ENCODE data around the gene OR11A1.

- TF ChIP-seq SMC3 (IDR thresholded peaks at IDR 0.05; ENCODE audit: low read depth, low read length) (no peak), ZBTB33 (IDR thresholded peaks at IDR 0.05; ENCODE audit: borderline replicate concordance, low read depth) (no peak), CTCF (IDR thresholded peaks at IDR 0.05) (no peak), CHD2 (IDR thresholded peaks at IDR 0.05; ENCODE audit: low read length, partially characterized antibody) (no peak), NRF1 (IDR thresholded peaks at IDR 0.05; ENCODE audit: low read depth, low read length) (no peak), EZH2phosphoT487 (IDR thresholded peaks at IDR 0.05; ENCODE audit: borderline replicate concordance, low read depth) (no peak), GABPA (IDR thresholded peaks at IDR 0.05; ENCODE audit: low read depth) (no peak), TAF1 (IDR thresholded peaks at IDR 0.05; ENCODE audit: borderline replicate concordance, low read depth, low read length) (no peak), POLR2AphosphoS5 (IDR thresholded peaks at IDR 0.05; ENCODE audit: low read depth, low read length) (no peak), SIN3A (IDR thresholded peaks at IDR 0.05; ENCODE audit: borderline replicate concordance, low read depth, low read length) (no peak), NFIC (IDR thresholded peaks at IDR 0.05; ENCODE audit: borderline replicate concordance) (no peak), YY1 (IDR thresholded peaks at IDR 0.05; ENCODE audit: low read depth) (no peak), PBX3 (IDR thresholded peaks at IDR 0.05) (no peak), RAD21 (IDR thresholded peaks at IDR 0.05; ENCODE audit: low read length) (no peak)
These were observed 30.3 kb upstream of the OR11A1 start for GRCh38 chr6:29487131-29487530.

All from SK-N-SH (cell line).